Esophagus squamous epithelium (tissue), 5 donors: Measurements from ENCODE around the gene RTN4RL1. TPM values are rescaled to one million over a fixed set of nuclear protein-coding genes. Genes with fewer than 3 reads are reported as not detected.

ENCODE experiments used
- DNase-seq: peaks from one replicate; lab custom pipeline; 2025; lab: John Stamatoyannopoulos, UW
- H3K27ac ChIP-seq, 4 donors: fragments of 200-600 bp; sonication (generic); one replicate each; pipeline ENCODE4 v1.5.1; 2016 to 2019; ENCODE audit warnings: mild to moderate bottlenecking in 1 of 4
- H3K27me3 ChIP-seq, 4 donors: fragments of 200-600 bp; sonication (generic); 1 replicate in 3 of 4; 2 replicates in 1 of 4; pipeline versions ENCODE4 v1.5.1 to v1.6.0; 2017 to 2021; ENCODE audit warnings: antibody characterized with exemption in 1 of 4
- H3K36me3 ChIP-seq, 3 donors: fragments of 200-600 bp; sonication (generic); one replicate each; pipeline ENCODE4 v1.5.1; 2016 to 2019
- H3K4me1 ChIP-seq, 3 donors: fragments of 200-600 bp; sonication (generic); one replicate each; pipeline ENCODE4 v1.5.1; 2017 to 2019
- H3K4me3 ChIP-seq, 4 donors: fragments of 200-600 bp; sonication (generic); 1 replicate in 3 of 4; 2 replicates in 1 of 4; pipeline ENCODE4 v1.5.1; 2016 to 2019; ENCODE audit warnings: mild to moderate bottlenecking in 2 of 4, moderate library complexity in 1 of 4
- H3K9me3 ChIP-seq, 3 donors: fragments of 200-600 bp; sonication (generic); one replicate each; pipeline ENCODE4 v1.5.1; 2016 to 2019
- CTCF ChIP-seq, 6 experiments: fragments of 450-650 bp in 4 of 6; fragments of 200-600 bp in 2 of 6; sonication (generic) in 2 of 6; IDR thresholded peaks; one replicate each; pipeline ENCODE4 v1.5.1; 2016 to 2019; ENCODE audit warnings: antibody characterized with exemption in 6 of 6, mild to moderate bottlenecking in 4 of 6, moderate library complexity in 4 of 6
- POLR2A ChIP-seq, 4 donors: fragments of 450-650 bp; IDR thresholded peaks; one replicate each; pipeline ENCODE4 v1.6.1; 2017; ENCODE audit warnings: antibody characterized with exemption in 4 of 4, mild to moderate bottlenecking in 4 of 4, moderate library complexity in 3 of 4
- WGBS, 2 donors: methylation state at CpG; one replicate each; pipeline ENCODE4 v1.1.5; 2018; 5-methylcytosine and 5-hydroxymethylcytosine counted together
- intact Hi-C: fragments of 100-400 bp; cut with DNase I; formaldehyde crosslinking; loops from one replicate; pipeline ENCODE4 v1.15.0; 2022
- total RNA-seq, 4 donors: library from RNA; depleted of rRNA; stranded (reverse); fragments of >200 nt; gene quantifications; one replicate each; pipeline ENCODE4 v1.1.0, GENCODE V29; 2016
- donor health status: DM: yes; HTN: yes; CAD: no.

Gene RTN4RL1
- total RNA-seq, 4 donors from 2014 or later: 1.1 to 4.0 (median 2.0) TPM

GRCh38 chr17:1907909-1908698 lies 117.0 kb downstream of the RTN4RL1 start:
- no peak for DNase-seq
- Histone ChIP-seq H3K9me3 (no peaks in the 10 kb centered on the region), H3K27me3 (peaks cover 0 to 95% (median 15%) of the 10 kb centered on the region in 4 donors), H3K4me3 (peak overlapping the region in 3 of 4 donors; percentile 23 to 55 (median 35)), H3K27ac (no peak overlapping the region), H3K36me3 (no peaks in the 10 kb centered on the region), H3K4me1 (peaks cover 12 to 26% (median 13%) of the 10 kb centered on the region in 3 donors)
- TF ChIP-seq POLR2A (IDR thresholded peaks at IDR 0.05): no peak
- TF ChIP-seq CTCF (IDR thresholded peaks at IDR 0.05): no peak
- WGBS, 2 donors: 18 to 27% methylated on average over 11 to 22 of the region's 49 CpGs
- intact Hi-C loops: loop anchor here (5.0 kb wide), 1 partner anchor 119 kb away; the partner anchor contains the start of gene RTN4RL1

GRCh38 chr17:1907216-1907631 lies 117.9 kb downstream of the RTN4RL1 start:
- DNase-seq: no peak
- Histone ChIP-seq H3K4me3 (no peak overlapping the region), H3K9me3 (no peaks in the 10 kb centered on the region), H3K27ac (no peak overlapping the region), H3K36me3 (no peaks in the 10 kb centered on the region), H3K4me1 (peaks cover 12 to 26% (median 13%) of the 10 kb centered on the region in 3 donors), H3K27me3 (peaks cover 0 to 87% (median 13%) of the 10 kb centered on the region in 4 donors)
- 69 to 83% methylated on average over 5 to 14 of the region's 17 CpGs for WGBS, 2 donors
- intact Hi-C loops: loop anchor here (5.0 kb wide), 1 partner anchor 120 kb away; the partner anchor contains the start of gene RTN4RL1
- no peak for TF ChIP-seq CTCF (IDR thresholded peaks at IDR 0.05)
- TF ChIP-seq POLR2A (IDR thresholded peaks at IDR 0.05): no peak

- no peaks in the 10 kb centered on the region for H3K9me3 ChIP-seq
- WGBS, 2 donors: 25 to 41% methylated on average over 7 to 8 of the region's 8 CpGs
- no peak overlapping the region for H3K4me3 ChIP-seq
- H3K36me3 ChIP-seq: no peaks in the 10 kb centered on the region
- DNase-seq: no peak
- intact Hi-C loops: loop anchor here (5.0 kb wide), 1 partner anchor 121 kb away; the partner anchor contains the start of gene RTN4RL1
- H3K27ac ChIP-seq: no peak overlapping the region
- TF ChIP-seq CTCF (IDR thresholded peaks at IDR 0.05) (no peak), POLR2A (IDR thresholded peaks at IDR 0.05) (no peak)
- peaks cover 12 to 26% (median 13%) of the 10 kb centered on the region in 3 donors for H3K4me1 ChIP-seq
- peaks cover 0 to 81% (median 12%) of the 10 kb centered on the region in 4 donors for H3K27me3 ChIP-seq
Measured at GRCh38 chr17:1906662-1907101, 118.5 kb downstream of the RTN4RL1 start.

GRCh38 chr17:1905190-1905913 lies 119.8 kb downstream of the RTN4RL1 start:
- Histone ChIP-seq H3K36me3 (no peaks in the 10 kb centered on the region), H3K4me3 (no peak overlapping the region), H3K4me1 (peaks cover 12 to 26% (median 13%) of the 10 kb centered on the region in 3 donors), H3K9me3 (no peaks in the 10 kb centered on the region), H3K27me3 (peaks cover 0 to 69% (median 12%) of the 10 kb centered on the region in 4 donors), H3K27ac (no peak overlapping the region)
- DNase-seq: no peak
- TF ChIP-seq POLR2A (IDR thresholded peaks at IDR 0.05): no peak
- no peak for TF ChIP-seq CTCF (IDR thresholded peaks at IDR 0.05)
- 26 to 38% methylated on average over 20 to 24 of the region's 25 CpGs for WGBS, 2 donors
- intact Hi-C loops: loop anchor here (5.0 kb wide), 1 partner anchor 122 kb away; the partner anchor contains the start of gene RTN4RL1
